Testis (tissue), 3 donors: ENCODE results near the gene CATSPERD. TPM values are rescaled to one million over a fixed set of nuclear protein-coding genes. Genes with fewer than 3 reads are reported as not detected.

Source experiments
- DNase-seq: peaks from one replicate; pipeline ENCODE4 v3.0.0-alpha.2; 2019
- H3K27ac ChIP-seq, 2 donors: fragments of 200-600 bp; sonication (generic); one replicate each; pipeline ENCODE4 v1.5.1; 2019
- H3K27me3 ChIP-seq: fragments of 200-600 bp; sonication (generic); one replicate; pipeline ENCODE4 v1.5.1; 2019
- H3K36me3 ChIP-seq: fragments of 200-600 bp; sonication (generic); one replicate; pipeline ENCODE4 v1.5.1; 2017; ENCODE audit warnings: low read depth; ENCODE audit errors: missing control alignments
- H3K4me1 ChIP-seq: fragments of 200-600 bp; sonication (generic); one replicate; pipeline ENCODE4 v1.5.1; 2019
- H3K4me3 ChIP-seq, 2 donors: fragments of 200-600 bp; sonication (generic); one replicate each; pipeline ENCODE4 v1.5.1; 2017 to 2019
- H3K9me3 ChIP-seq: fragments of 200-600 bp; sonication (generic); one replicate; pipeline ENCODE4 v1.5.1; 2017
- POLR2A ChIP-seq: fragments of 450-650 bp; IDR thresholded peaks from one replicate; pipeline ENCODE4 v1.6.1; 2017; ENCODE audit warnings: antibody characterized with exemption, mild to moderate bottlenecking, moderate library complexity
- WGBS, 2 donors: methylation state at CpG; one replicate each; pipeline ENCODE4 v1.1.5; 2018; 5-methylcytosine and 5-hydroxymethylcytosine counted together
- intact Hi-C: fragments of 100-400 bp; cut with DNase I; formaldehyde crosslinking; loops from one replicate; pipeline ENCODE4 v1.15.1; 2023; ENCODE audit warnings: low total_unique reads
- polyA plus RNA-seq: library from polyadenylated mRNA; stranded (reverse); fragments of 350-450 nt; fragmentation: Illumina TruSeq; extraction: RNeasy Lipid Tissue Mini Kit (QIAGEN cat#74804); gene quantifications from one replicate; pipeline ENCODE4 v1.2.3, GENCODE V29; 2014; ENCODE audit warnings: low read depth, low replicate concordance; ENCODE audit not compliant: insufficient read depth
- total RNA-seq, 2 donors: library from RNA; depleted of rRNA; stranded (reverse); fragments of >200 nt; gene quantifications; one replicate each; pipeline ENCODE4 v1.2.3, GENCODE V29; 2016
- TF ChIP-seq, protein P1 (sequence below), 3 experiments: fragments of 450-650 bp in 2 of 3; fragments of 200-600 bp in 1 of 3; sonication (generic) in 1 of 3; IDR thresholded peaks; one replicate each; pipeline ENCODE4 v1.5.1; 2016 to 2019; ENCODE audit warnings: antibody characterized with exemption in 3 of 3, mild to moderate bottlenecking in 2 of 3, moderate library complexity in 1 of 3

Gene CATSPERD
- total and polyA plus RNA-seq, 3 donors from 2014 or later = 6.1 to 31.3 (median 9.3) TPM

DNA sequence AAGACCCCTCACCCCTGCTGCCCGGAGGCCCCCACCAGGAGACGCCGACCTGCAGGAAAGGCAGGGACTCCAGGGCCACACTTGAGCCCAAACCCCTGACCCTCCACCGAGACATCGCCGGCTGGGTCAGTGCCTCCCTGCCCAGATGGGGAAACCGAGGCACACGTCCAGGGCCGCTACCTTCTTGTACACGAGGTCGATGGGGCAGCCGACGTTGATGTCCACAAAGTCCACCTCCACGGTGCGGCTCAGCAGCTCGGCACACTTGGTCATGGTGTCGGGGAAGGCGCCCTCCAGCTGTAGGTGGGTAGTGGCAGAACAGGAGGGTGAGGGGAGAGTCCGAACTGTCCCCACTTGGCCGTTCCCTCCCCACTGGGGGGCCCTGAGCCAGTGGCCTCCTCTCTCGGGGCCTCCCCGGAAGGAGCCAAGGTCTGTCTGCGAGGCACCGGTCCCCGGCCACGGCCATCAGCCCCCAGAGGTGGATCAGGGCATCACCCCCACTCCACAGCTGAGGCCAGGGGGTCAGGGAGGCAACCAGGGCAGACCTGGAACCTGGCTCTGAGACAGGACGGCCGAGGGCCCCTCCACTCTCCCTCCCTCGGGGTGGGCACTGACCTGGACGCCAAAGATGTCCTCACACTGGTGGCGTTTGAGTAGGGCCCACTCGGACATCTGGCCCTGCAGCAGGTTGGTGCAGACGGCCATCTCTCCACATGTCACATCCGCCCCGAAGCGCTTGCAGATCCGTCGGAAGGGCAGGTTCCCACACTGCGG lies 67.2 kb downstream of the CATSPERD start:
- Histone ChIP-seq H3K4me3 (no peak overlapping the region), H3K36me3 (no peaks in the 10 kb centered on the region), H3K27ac (no peak overlapping the region), H3K9me3 (no peaks in the 10 kb centered on the region), H3K27me3 (no peaks in the 10 kb centered on the region), H3K4me1 (peaks cover 6% of the 10 kb centered on the region)
- no peak for DNase-seq
- intact Hi-C loops = loop anchor here (10.0 kb wide), 1 partner anchor 117 kb away; the partner anchor contains the start of genes NDUFA11 and VMAC
- TF ChIP-seq, protein P1, sequence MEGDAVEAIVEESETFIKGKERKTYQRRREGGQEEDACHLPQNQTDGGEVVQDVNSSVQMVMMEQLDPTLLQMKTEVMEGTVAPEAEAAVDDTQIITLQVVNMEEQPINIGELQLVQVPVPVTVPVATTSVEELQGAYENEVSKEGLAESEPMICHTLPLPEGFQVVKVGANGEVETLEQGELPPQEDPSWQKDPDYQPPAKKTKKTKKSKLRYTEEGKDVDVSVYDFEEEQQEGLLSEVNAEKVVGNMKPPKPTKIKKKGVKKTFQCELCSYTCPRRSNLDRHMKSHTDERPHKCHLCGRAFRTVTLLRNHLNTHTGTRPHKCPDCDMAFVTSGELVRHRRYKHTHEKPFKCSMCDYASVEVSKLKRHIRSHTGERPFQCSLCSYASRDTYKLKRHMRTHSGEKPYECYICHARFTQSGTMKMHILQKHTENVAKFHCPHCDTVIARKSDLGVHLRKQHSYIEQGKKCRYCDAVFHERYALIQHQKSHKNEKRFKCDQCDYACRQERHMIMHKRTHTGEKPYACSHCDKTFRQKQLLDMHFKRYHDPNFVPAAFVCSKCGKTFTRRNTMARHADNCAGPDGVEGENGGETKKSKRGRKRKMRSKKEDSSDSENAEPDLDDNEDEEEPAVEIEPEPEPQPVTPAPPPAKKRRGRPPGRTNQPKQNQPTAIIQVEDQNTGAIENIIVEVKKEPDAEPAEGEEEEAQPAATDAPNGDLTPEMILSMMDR (IDR thresholded peaks at IDR 0.05) = no peak
- no peak for TF ChIP-seq POLR2A
- WGBS, 2 donors = 92 to 93% methylated on average over 23 to 39 of the region's 39 CpGs

DNA sequence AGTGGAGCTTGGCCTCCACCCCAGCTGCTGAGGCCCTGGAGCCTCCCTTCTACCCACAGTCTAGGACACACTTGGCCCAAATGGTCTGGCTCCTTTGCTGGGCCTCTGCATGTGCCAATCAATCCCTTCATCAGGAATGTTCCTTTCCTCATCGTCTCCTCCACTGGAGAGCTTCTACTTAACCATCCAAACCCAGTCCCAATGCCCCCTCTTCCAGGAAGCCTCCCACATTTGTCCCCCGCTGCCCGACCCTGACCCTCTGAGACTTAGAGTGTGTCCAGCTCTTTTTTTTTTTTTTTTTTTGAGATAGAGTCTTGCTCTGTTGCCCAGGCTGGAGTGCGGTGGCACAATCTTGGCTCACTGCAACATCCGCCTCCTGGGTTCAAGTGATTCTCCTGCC lies 68.0 kb downstream of the CATSPERD start:
- Histone ChIP-seq H3K9me3 (no peaks in the 10 kb centered on the region), H3K36me3 (no peaks in the 10 kb centered on the region), H3K4me1 (peaks cover 6% of the 10 kb centered on the region), H3K27ac (no peak overlapping the region), H3K4me3 (no peak overlapping the region), H3K27me3 (no peaks in the 10 kb centered on the region)
- intact Hi-C loops = loop anchor here (10.0 kb wide), 1 partner anchor 116 kb away; the partner anchor contains the start of genes NDUFA11 and VMAC
- 83 to 94% methylated on average over 5 of the region's 5 CpGs for WGBS, 2 donors
- TF ChIP-seq POLR2A = no peak
- TF ChIP-seq, protein P1 (IDR thresholded peaks at IDR 0.05) = no peak
- no peak for DNase-seq

DNA sequence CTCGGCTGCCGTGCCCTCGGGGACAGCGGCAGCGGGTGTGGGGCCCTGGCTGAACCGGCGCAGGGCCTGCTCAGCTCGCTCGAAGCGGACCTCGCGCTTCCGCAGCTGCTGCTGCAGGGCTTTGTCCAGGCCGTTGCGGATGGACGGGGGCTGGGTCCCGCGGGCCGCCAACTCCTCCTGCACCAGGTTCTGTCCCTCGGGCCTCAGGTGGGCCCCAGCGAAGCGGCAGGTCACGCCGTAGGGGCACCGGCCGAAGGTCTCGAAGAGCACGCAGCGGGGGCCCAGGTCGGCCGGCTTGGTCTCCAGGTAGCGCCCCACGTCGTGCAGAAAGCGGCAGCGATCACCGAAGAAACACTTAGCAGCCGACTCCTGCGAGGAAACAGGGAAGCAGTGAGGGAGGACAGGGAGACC lies 68.9 kb downstream of the CATSPERD start:
- intact Hi-C loops = loop anchor here (10.0 kb wide), 1 partner anchor 115 kb away; the partner anchor contains the start of genes NDUFA11 and VMAC
- no peak for TF ChIP-seq POLR2A
- WGBS, 2 donors = 90% methylated on average over 37 of the region's 39 CpGs; no CpG with 5 or more reads in 1 of the 2 donors
- Histone ChIP-seq H3K4me3 (peak overlapping the region in 1 of 2 donors; percentile 98), H3K4me1 (peaks cover 6% of the 10 kb centered on the region), H3K36me3 (no peaks in the 10 kb centered on the region), H3K9me3 (no peaks in the 10 kb centered on the region), H3K27ac (no peak overlapping the region), H3K27me3 (no peaks in the 10 kb centered on the region)
- DNase-seq = no peak

DNA sequence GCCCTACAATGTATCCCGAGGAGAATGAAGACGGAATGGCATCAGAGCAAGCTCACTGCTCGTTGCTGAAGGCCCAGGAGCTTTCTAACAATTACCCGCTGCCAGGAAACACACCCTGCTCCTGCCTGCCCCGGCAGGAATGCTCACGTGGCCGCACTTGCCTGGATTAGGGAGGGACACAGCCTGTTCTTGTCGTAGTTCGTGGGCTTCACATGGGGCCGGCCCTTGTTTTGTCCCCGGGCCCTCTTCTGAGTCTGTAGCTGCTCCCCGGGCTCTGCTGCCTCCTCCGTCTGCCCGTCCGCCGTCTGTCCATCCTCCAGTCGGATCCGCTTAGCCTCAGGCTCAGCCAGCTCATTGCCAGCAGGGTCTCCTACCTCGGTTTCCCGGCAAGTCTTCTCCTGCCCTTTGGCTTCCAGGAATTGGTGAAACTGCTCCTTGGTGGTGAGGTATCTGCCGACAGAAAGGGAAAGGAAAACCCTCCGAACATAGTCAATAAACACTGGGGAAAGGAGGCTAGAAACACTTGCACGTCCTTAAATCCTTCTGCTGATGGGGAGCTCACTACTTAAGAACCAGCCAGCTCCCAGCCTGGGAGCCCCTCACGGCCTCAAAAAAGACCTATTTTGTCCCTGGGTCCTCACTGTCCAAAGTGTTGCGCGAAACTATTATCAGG lies 69.6 kb downstream of the CATSPERD start:
- Histone ChIP-seq H3K4me1 (peaks cover 6% of the 10 kb centered on the region), H3K27ac (peak overlapping the region; percentile 95 to 99), H3K9me3 (no peaks in the 10 kb centered on the region), H3K36me3 (no peaks in the 10 kb centered on the region), H3K4me3 (peak overlapping the region; percentile 92 to 98), H3K27me3 (no peaks in the 10 kb centered on the region)
- intact Hi-C loops = loop anchor here (10.0 kb wide), 1 partner anchor 115 kb away; the partner anchor contains the start of genes NDUFA11 and VMAC
- TF ChIP-seq, protein P1 (IDR thresholded peaks at IDR 0.05) = no peak
- no peak for TF ChIP-seq POLR2A
- no peak for DNase-seq
- 48 to 65% methylated on average over 25 to 26 of the region's 26 CpGs for WGBS, 2 donors
